B cell (primary cell): Measurements from ENCODE around the gene AQP9. TPM values are rescaled to one million over a fixed set of nuclear protein-coding genes. Genes with fewer than 3 reads are reported as not detected.

ENCODE experiments used
- ATAC-seq: fragments of 200-7000 bp; cut with Tn5 transposase; one replicate; pipeline ENCODE4 v1.10.0; 2021; ENCODE audit warnings: low read depth, mild to moderate bottlenecking, moderate number of reproducible peaks, moderate library complexity
- CTCF ChIA-PET: fragments of 350-600 bp; sonication (Branson Sonifier 250); formaldehyde crosslinking; loops from one replicate; lab custom pipeline; 2021; ENCODE audit warnings: antibody characterized with exemption, inconsistent platforms; lab: Charles Lee
- POLR2A ChIA-PET: fragments of 350-600 bp; sonication (Branson Sonifier 250); formaldehyde crosslinking; loops from one replicate; lab custom pipeline; 2021; ENCODE audit warnings: antibody characterized with exemption; lab: Charles Lee
- DNase-seq: peaks from one replicate; pipeline ENCODE4 v3.0.0; 2013
- H2AFZ ChIP-seq: 2 replicates; pipeline ENCODE4 v1.6.1; 2012; ENCODE audit warnings: mild to moderate bottlenecking, low read depth, low read length; ENCODE audit not compliant: insufficient read depth, poor library complexity, severe bottlenecking
- H3K27ac ChIP-seq, 2 donors: 1 replicate in 1 of 2; 2 replicates in 1 of 2; pipeline ENCODE4 v1.5.1; 2012 to 2013; ENCODE audit warnings: low read length in 2 of 2, mild to moderate bottlenecking in 2 of 2, moderate library complexity in 1 of 2
- H3K27me3 ChIP-seq, 4 experiments: fragments of 200-600 bp in 1 of 4; sonication (generic) in 1 of 4; replicated peaks in 1 of 4; 1 replicate in 2 of 4; 2 replicates in 2 of 4; pipeline versions ENCODE4 v1.6.1 to v1.7.0; 2013 to 2016; ENCODE audit warnings: low read length in 3 of 4, mild to moderate bottlenecking in 2 of 4, mixed read lengths in 1 of 4, moderate library complexity in 1 of 4; ENCODE audit not compliant: insufficient read depth in 4 of 4, control insufficient read depth in 3 of 4; ENCODE audit errors: control extremely low read depth in 1 of 4
- H3K36me3 ChIP-seq, 2 experiments: replicated peaks in 1 of 2; 1 replicate in 1 of 2; 2 replicates in 1 of 2; pipeline versions ENCODE4 v1.6.1 to v1.7.1; 2013; ENCODE audit warnings: low read length in 1 of 2; ENCODE audit not compliant: insufficient read depth in 2 of 2, control insufficient read depth in 1 of 2; ENCODE audit errors: control extremely low read depth in 1 of 2, extremely low read depth in 1 of 2
- H3K4me1 ChIP-seq, 2 donors: fragments of 200-600 bp in 1 of 2; sonication (generic) in 1 of 2; 1 replicate in 1 of 2; 2 replicates in 1 of 2; pipeline versions ENCODE4 v1.5.1 to v1.6.1; 2013 to 2017; ENCODE audit warnings: low read length in 2 of 2; ENCODE audit not compliant: control insufficient read depth in 2 of 2, insufficient read depth in 2 of 2
- H3K4me2 ChIP-seq: replicated peaks from 2 replicates; pipeline ENCODE3; 2012; ENCODE audit warnings: mild to moderate bottlenecking, low read depth, low read length; ENCODE audit not compliant: poor library complexity, severe bottlenecking
- H3K4me3 ChIP-seq, 5 experiments: fragments of 200-600 bp in 1 of 5; sonication (generic) in 1 of 5; 1 replicate in 3 of 5; 2 replicates in 2 of 5; pipeline versions ENCODE4 v1.5.1 to v1.7.0; 2011 to 2016; ENCODE audit warnings: low read length in 4 of 5, mild to moderate bottlenecking in 4 of 5, low read depth in 2 of 5, control low read depth in 1 of 5, moderate library complexity in 1 of 5; ENCODE audit not compliant: insufficient read depth in 1 of 5; ENCODE audit errors: control extremely low read depth in 1 of 5, extremely low read depth in 1 of 5
- H3K79me2 ChIP-seq: fragments of 200-600 bp; sonication (generic); one replicate; pipeline ENCODE4 v1.6.0; 2016; ENCODE audit warnings: low read length; ENCODE audit not compliant: control insufficient read depth, insufficient read depth
- H3K9ac ChIP-seq: fragments of 200-600 bp; sonication (generic); 2 replicates; pipeline ENCODE4 v1.6.1; 2017; ENCODE audit warnings: mild to moderate bottlenecking, low read length, moderate library complexity
- H3K9me3 ChIP-seq, 3 donors: one replicate each; pipeline versions ENCODE4 v1.6.1 to v1.7.1; 2013; ENCODE audit warnings: low read length in 2 of 3; ENCODE audit not compliant: control insufficient read depth in 2 of 3, insufficient read depth in 1 of 3; ENCODE audit errors: control extremely low read depth in 1 of 3
- H4K20me1 ChIP-seq: 2 replicates; pipeline ENCODE4 v1.6.0; 2012; ENCODE audit warnings: mild to moderate bottlenecking, low read length; ENCODE audit not compliant: insufficient read depth, control insufficient read depth, poor library complexity, severe bottlenecking
- H3K27ac Mint-ChIP-seq: one replicate; pipeline ENCODE4 v1.8.0; 2021; ENCODE audit warnings: mixed read lengths
- H3K27me3 Mint-ChIP-seq: one replicate; pipeline ENCODE4 v1.8.0; 2021; ENCODE audit warnings: mixed read lengths
- H3K4me1 Mint-ChIP-seq: one replicate; pipeline ENCODE4 v1.8.0; 2021; ENCODE audit warnings: mixed read lengths
- H3K4me3 Mint-ChIP-seq: one replicate; pipeline ENCODE4 v1.8.0; 2021; ENCODE audit warnings: mixed read lengths
- H3K9me3 Mint-ChIP-seq: one replicate; pipeline ENCODE4 v1.8.0; 2022; ENCODE audit warnings: mixed read lengths; ENCODE audit not compliant: insufficient read depth
- CTCF ChIP-seq: fragments of 200-600 bp; IDR thresholded peaks from one replicate; pipeline ENCODE4 v1.8.0; 2022; ENCODE audit warnings: antibody characterized with exemption, mild to moderate bottlenecking
- EZH2 ChIP-seq: IDR thresholded peaks from 2 replicates; pipeline ENCODE4 v1.6.1; 2012; ENCODE audit warnings: borderline replicate concordance, low read depth, mild to moderate bottlenecking, moderate library complexity, low read length; ENCODE audit not compliant: insufficient read depth, poor library complexity, severe bottlenecking
- WGBS: methylation state at CpG from one replicate; pipeline ENCODE4 v1.1.5; 2013; ENCODE audit warnings: missing lambda C conversion rate; ENCODE audit not compliant: insufficient coverage; 5-methylcytosine and 5-hydroxymethylcytosine counted together
- intact Hi-C: fragments of 100-400 bp; cut with micrococcal nuclease; formaldehyde crosslinking; loops from one replicate; pipeline ENCODE4 v1.10.0; 2022
- polyA plus RNA-seq: library from polyadenylated mRNA; depleted of rRNA; stranded (reverse); fragments of >200 nt; gene quantifications from 2 replicates; pipeline ENCODE4 v1.2.3, GENCODE V29; 2012
- total RNA-seq, 2 donors: library from RNA; stranded (reverse); fragments of 120-200 nt in 1 of 2; gene quantifications; 1 replicate in 1 of 2; 2 replicates in 1 of 2; pipeline versions ENCODE4 v1.2.3 to v1.2.4, GENCODE V29; 2013 to 2022

Gene AQP9
- total and polyA plus RNA-seq, 2 donors (not counting 1 experiment from before 2014, with no cell fraction given), result 0.10 TPM; not detected in 1

DNA sequence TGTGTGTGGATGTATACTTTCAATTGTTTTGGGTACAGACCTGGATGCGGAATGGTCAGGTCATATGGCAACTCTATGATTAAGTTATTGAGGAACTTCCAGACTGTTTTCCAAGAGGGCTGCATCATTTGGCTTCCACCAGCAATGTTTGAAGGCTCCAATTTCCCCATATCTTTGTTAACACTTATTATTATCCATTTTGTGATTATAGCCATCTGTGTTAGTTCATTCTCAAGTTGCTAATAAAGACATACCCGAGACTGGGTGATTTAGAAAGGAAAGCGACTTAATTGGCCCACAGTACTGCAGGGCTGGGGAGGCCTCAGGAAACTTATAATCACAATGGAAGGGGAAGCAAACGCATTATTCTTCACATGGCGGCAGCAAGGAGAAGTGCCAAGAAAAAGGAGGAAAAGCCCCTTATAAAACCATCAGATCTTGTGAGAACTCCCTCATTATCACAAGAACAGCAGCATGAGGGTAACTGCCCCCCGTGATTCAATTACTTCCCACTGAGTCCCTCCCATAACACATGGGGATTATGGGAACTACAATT lies 41.6 kb upstream of the AQP9 start:
- Histone ChIP-seq H3K36me3 (no peaks in the 10 kb centered on the region), H3K27ac (no peak overlapping the region), H3K9ac (no peak overlapping the region), H3K79me2 (no peaks in the 10 kb centered on the region), H3K9me3 (peaks cover 0 to 6% (median 1%) of the 10 kb centered on the region in 3 donors), H3K4me1 (no peaks in the 10 kb centered on the region), H3K27me3 (peaks cover 0 to 6% (median under 1%) of the 10 kb centered on the region in 4 experiments), H3K4me2 (no peak overlapping the region), H2AFZ (no peak overlapping the region), H3K4me3 (no peak overlapping the region), H4K20me1 (no peaks in the 10 kb centered on the region)
- Mint-ChIP-seq H3K27ac (no peak overlapping the region), H3K4me3 (no peak overlapping the region), H3K9me3 (no peaks in the 10 kb centered on the region), H3K4me1 (no peaks in the 10 kb centered on the region), H3K27me3 (peaks cover 7% of the 10 kb centered on the region)
- intact Hi-C loops, result no loop called here
- POLR2A ChIA-PET, result no interaction called here
- TF ChIP-seq EZH2, result no peak
- no peak for TF ChIP-seq CTCF
- ATAC-seq (no peak), DNase-seq (no peak)
- 94% methylated on average over 5 of the region's 6 CpGs for WGBS
- CTCF ChIA-PET, result no interaction called here

GRCh38 chr15:58103482-58103881 lies 34.7 kb upstream of the AQP9 start:
- Mint-ChIP-seq H3K4me3 (no peak overlapping the region), H3K9me3 (peaks cover 2% of the 10 kb centered on the region), H3K4me1 (no peaks in the 10 kb centered on the region), H3K27me3 (peaks cover 26% of the 10 kb centered on the region), H3K27ac (no peak overlapping the region)
- H3K36me3 ChIP-seq, result no peaks in the 10 kb centered on the region
- H3K9me3 ChIP-seq, result peaks cover 0 to 1% (median 0%) of the 10 kb centered on the region in 3 donors
- DNase-seq (no peak), ATAC-seq (no peak)
- ChIA-PET CTCF (no interaction called here), POLR2A (no interaction called here)
- no peak overlapping the region for H3K27ac ChIP-seq
- no peak overlapping the region for H3K4me2 ChIP-seq
- H3K27me3 ChIP-seq, result peaks cover 0 to 20% (median 9%) of the 10 kb centered on the region in 4 experiments
- no peak overlapping the region for H3K4me3 ChIP-seq
- no peaks in the 10 kb centered on the region for H3K4me1 ChIP-seq
- H4K20me1 ChIP-seq, result no peaks in the 10 kb centered on the region
- no peak overlapping the region for H3K9ac ChIP-seq
- H3K79me2 ChIP-seq, result no peaks in the 10 kb centered on the region
- TF ChIP-seq CTCF (no peak), EZH2 (no peak)
- intact Hi-C loops, result no loop called here
- no peak overlapping the region for H2AFZ ChIP-seq
